ENCODE data around the gene COL18A1. TPM values are rescaled to one million over a fixed set of nuclear protein-coding genes. Genes with fewer than 3 reads are reported as not detected.

Gene COL18A1
- total RNA-seq, 1 experiment from 2014 or later: 170 TPM

GRCh38 chr21:45506836-45507522 lies 102.0 kb downstream of the COL18A1 start:
- H3K36me3 ChIP-seq (ENCODE audit: control insufficient read depth, insufficient read depth, low read length): no peaks in the 10 kb centered on the region; the same call in 1 of the 2 replicates
- no peaks in the 10 kb centered on the region for H3K27me3 ChIP-seq (replicated peaks; ENCODE audit: control insufficient read depth, insufficient read depth, low read length)
- peak in 1 of 2 experiments; percentile 25 for DNase-seq
- ChIA-PET CTCF (no interaction called here), POLR2A (no interaction called here)
- H3K9me3 ChIP-seq: no peaks in the 10 kb centered on the region
- Mint-ChIP-seq H3K27me3 (ENCODE audit: insufficient read depth, unreplicated experiment) (no peaks in the 10 kb centered on the region), H3K9me3 (ENCODE audit: unreplicated experiment) (no peaks in the 10 kb centered on the region), H3K4me1 (ENCODE audit: low read depth, unreplicated experiment) (peaks cover 11% of the 10 kb centered on the region), H3K36me3 (ENCODE audit: insufficient read depth, unreplicated experiment) (peaks cover 76% of the 10 kb centered on the region), H3K27ac (ENCODE audit: unreplicated experiment) (peak overlapping the region; percentile 39), H3K4me3 (ENCODE audit: unreplicated experiment) (no peak overlapping the region)
- no peak for TF ChIP-seq CTCF (IDR thresholded peaks at IDR 0.05; ENCODE audit: insufficient read depth in 1 of 2, low read depth in 1 of 2, low read length in 1 of 2, severe bottlenecking in 1 of 2, unreplicated experiment in 1 of 2)
- intact Hi-C loops (cut with micrococcal nuclease; ENCODE audit: unreplicated experiment): no loop called here
- H3K4me1 ChIP-seq: peaks cover 6% of the 10 kb centered on the region; the same call in 1 of the 2 replicates
- H3K4me3 ChIP-seq (ENCODE audit: low read depth, low read length): no peak overlapping the region
- no TSS peak for BruUV-seq (replicated peaks)

- H3K36me3 ChIP-seq (ENCODE audit: control insufficient read depth, insufficient read depth, low read length): no peaks in the 10 kb centered on the region; the same call in 1 of the 2 replicates
- Mint-ChIP-seq H3K27me3 (ENCODE audit: insufficient read depth, unreplicated experiment) (no peaks in the 10 kb centered on the region), H3K36me3 (ENCODE audit: insufficient read depth, unreplicated experiment) (peaks cover 81% of the 10 kb centered on the region), H3K9me3 (ENCODE audit: unreplicated experiment) (no peaks in the 10 kb centered on the region), H3K27ac (ENCODE audit: unreplicated experiment) (peak overlapping the region; percentile 65), H3K4me1 (ENCODE audit: low read depth, unreplicated experiment) (peaks cover 11% of the 10 kb centered on the region), H3K4me3 (ENCODE audit: unreplicated experiment) (no peak overlapping the region)
- TF ChIP-seq CTCF (IDR thresholded peaks at IDR 0.05; ENCODE audit: insufficient read depth in 1 of 2, low read depth in 1 of 2, low read length in 1 of 2, severe bottlenecking in 1 of 2, unreplicated experiment in 1 of 2): peak in 1 of 2 experiments; percentile 8
- ChIA-PET CTCF (no interaction called here), POLR2A (no interaction called here)
- intact Hi-C loops (cut with micrococcal nuclease; ENCODE audit: unreplicated experiment): no loop called here
- BruUV-seq (replicated peaks): no TSS peak
- DNase-seq: peak in 1 of 2 experiments; percentile 32
- H3K4me1 ChIP-seq: peaks cover 6% of the 10 kb centered on the region; the same call in 1 of the 2 replicates
- H3K9me3 ChIP-seq: no peaks in the 10 kb centered on the region
- no peaks in the 10 kb centered on the region for H3K27me3 ChIP-seq (replicated peaks; ENCODE audit: control insufficient read depth, insufficient read depth, low read length)
- H3K4me3 ChIP-seq (ENCODE audit: low read depth, low read length): no peak overlapping the region
These were observed 102.5 kb downstream of the COL18A1 start for GRCh38 chr21:45507523-45507875.

- Histone ChIP-seq H3K4me3 (ENCODE audit: low read depth, low read length) (no peak overlapping the region), H3K4me1 (peaks cover 6% of the 10 kb centered on the region; the same call in 1 of the 2 replicates), H3K27me3 (replicated peaks; ENCODE audit: control insufficient read depth, insufficient read depth, low read length) (no peaks in the 10 kb centered on the region), H3K9me3 (no peaks in the 10 kb centered on the region), H3K36me3 (ENCODE audit: control insufficient read depth, insufficient read depth, low read length) (no peaks in the 10 kb centered on the region; the same call in 1 of the 2 replicates)
- Mint-ChIP-seq H3K9me3 (ENCODE audit: unreplicated experiment) (no peaks in the 10 kb centered on the region), H3K4me1 (ENCODE audit: low read depth, unreplicated experiment) (peaks cover 11% of the 10 kb centered on the region), H3K36me3 (ENCODE audit: insufficient read depth, unreplicated experiment) (peaks cover 86% of the 10 kb centered on the region), H3K4me3 (ENCODE audit: unreplicated experiment) (no peak overlapping the region), H3K27me3 (ENCODE audit: insufficient read depth, unreplicated experiment) (no peaks in the 10 kb centered on the region), H3K27ac (ENCODE audit: unreplicated experiment) (peak overlapping the region; percentile 65)
- ChIA-PET POLR2A (no interaction called here), CTCF (no interaction called here)
- intact Hi-C loops (cut with micrococcal nuclease; ENCODE audit: unreplicated experiment): no loop called here
- DNase-seq: peak in 1 of 2 experiments; percentile 28
- no TSS peak for BruUV-seq (replicated peaks)
- TF ChIP-seq CTCF (IDR thresholded peaks at IDR 0.05; ENCODE audit: insufficient read depth in 1 of 2, low read depth in 1 of 2, low read length in 1 of 2, severe bottlenecking in 1 of 2, unreplicated experiment in 1 of 2): no peak
These were observed 103.0 kb downstream of the COL18A1 start for GRCh38 chr21:45507888-45508508.

Measured in Caco-2 (cell line).